WTC11 (cell line): Measurements from ENCODE around the gene TMTC2.

Source experiments
- CTCF ChIP-seq: fragments of 200-600 bp; IDR thresholded peaks from 2 replicates; pipeline ENCODE4 v1.8.0; 2022; ENCODE audit warnings: antibody characterized with exemption
- ELF4 ChIP-seq: sonication (generic); formaldehyde crosslinking; IDR thresholded peaks from 2 replicates; pipeline ENCODE4 v1.8.1; 2022; ENCODE audit warnings: low read depth, mild to moderate bottlenecking, moderate library complexity, missing genetic modification reagents
- FOXK1 ChIP-seq: sonication (generic); formaldehyde crosslinking; IDR thresholded peaks from 2 replicates; pipeline ENCODE4 v1.8.0; 2022; ENCODE audit warnings: mild to moderate bottlenecking, moderate library complexity, missing genetic modification reagents
- HMGA2 ChIP-seq: fragments of 250-450 bp; sonication (Bioruptor Pico); IDR thresholded peaks from 2 replicates; pipeline ENCODE4 v1.4.0; 2021; ENCODE audit warnings: mild to moderate bottlenecking, moderate library complexity
- JAZF1 ChIP-seq: fragments of 250-450 bp; sonication (Bioruptor Pico); IDR thresholded peaks from 2 replicates; pipeline ENCODE4 v1.9.0; 2021; ENCODE audit warnings: moderate library complexity, mild to moderate bottlenecking, inconsistent platforms
- MAX ChIP-seq: sonication (generic); formaldehyde crosslinking; IDR thresholded peaks from 2 replicates; pipeline ENCODE4 v1.8.0; 2022; ENCODE audit warnings: mild to moderate bottlenecking, missing genetic modification reagents
- MLX ChIP-seq: sonication (generic); formaldehyde crosslinking; IDR thresholded peaks from 2 replicates; pipeline ENCODE4 v1.8.1; 2023; ENCODE audit warnings: mild to moderate bottlenecking, missing genetic modification reagents, moderate library complexity
- TCF7 ChIP-seq: sonication (generic); formaldehyde crosslinking; IDR thresholded peaks from 2 replicates; pipeline ENCODE4 v1.8.0; 2022; ENCODE audit warnings: mild to moderate bottlenecking, low read depth, missing genetic modification reagents, moderate library complexity
- USF2 ChIP-seq: sonication (generic); formaldehyde crosslinking; IDR thresholded peaks from 2 replicates; pipeline ENCODE4 v1.8.1; 2023; ENCODE audit warnings: mild to moderate bottlenecking, missing genetic modification reagents, moderate library complexity
- ZBTB43 ChIP-seq: sonication (generic); formaldehyde crosslinking; IDR thresholded peaks from 2 replicates; pipeline ENCODE4 v1.8.1; 2023; ENCODE audit warnings: mild to moderate bottlenecking, missing genetic modification reagents
- ZNF121 ChIP-seq: sonication (generic); formaldehyde crosslinking; IDR thresholded peaks from 2 replicates; pipeline ENCODE4 v1.8.0; 2023; ENCODE audit warnings: missing genetic modification reagents
- ZNF281 ChIP-seq: sonication (generic); formaldehyde crosslinking; IDR thresholded peaks from 2 replicates; pipeline ENCODE4 v1.8.0; 2023; ENCODE audit warnings: mild to moderate bottlenecking, missing genetic modification reagents

- TF ChIP-seq CTCF (no peak), HMGA2 (no peak), JAZF1 (CRISPR knock-in tag) (no peak), MAX (CRISPR knock-in tag) (no peak), FOXK1 (CRISPR knock-in tag) (no peak), TCF7 (CRISPR knock-in tag) (no peak), ZNF121 (no peak), ZBTB43 (no peak), USF2 (CRISPR knock-in tag) (no peak), ELF4 (CRISPR knock-in tag) (no peak), ZNF281 (CRISPR knock-in tag) (no peak), MLX (CRISPR knock-in tag) (no peak)
Measured at GRCh38 chr12:82904219-82904790, 217.6 kb downstream of the TMTC2 start.
